HCT116 (cell line): ENCODE measurements around the gene RPRD1B. TPM values are rescaled to one million over a fixed set of nuclear protein-coding genes. Genes with fewer than 3 reads are reported as not detected.

Source experiments
- ATAC-seq: fragments of 200-7000 bp; cut with Tn5 transposase; 2 replicates; pipeline ENCODE4 v1.9.1; 2020; ENCODE audit warnings: mild to moderate bottlenecking, moderate library complexity
- BruUV-seq: library from RNA; stranded (reverse); fragments of 400-500 nt; replicated peaks from 2 replicates; lab custom pipeline; 2021; lab: Mats Ljungman, UMichigan
- CTCF ChIA-PET: fragments of 300-600 bp; sonication (Branson Sonifier 250); formaldehyde crosslinking; loops from one replicate; lab custom pipeline; 2021; ENCODE audit warnings: antibody characterized with exemption; lab: Charles Lee
- POLR2A ChIA-PET: fragments of 300-600, 350-600 bp; sonication (Branson Sonifier 250); formaldehyde crosslinking; loops from one replicate; lab custom pipeline; 2021; ENCODE audit warnings: antibody characterized with exemption; lab: Charles Lee
- RAD21 ChIA-PET, 2 experiments: fragments of 300-600 bp; sonication (Branson Sonifier 250); formaldehyde crosslinking; loops; one replicate each; lab custom pipeline; 2023; ENCODE audit warnings: low total read pairs in 2 of 2; ENCODE audit not compliant: uncharacterized antibody in 2 of 2, unreplicated experiment in 2 of 2, low non-redundant PET in 1 of 2; lab: Charles Lee
- DNase-seq: peaks from one replicate; pipeline ENCODE4 v3.0.0-alpha.2; 2010; ENCODE audit warnings: low read depth, low spot score
- H2AFZ ChIP-seq: fragments of 200-600 bp; shearing (Covaris generic), sonication (generic); 2 replicates; pipeline ENCODE4 v1.6.1; 2017; ENCODE audit warnings: low read depth, mixed run types, mixed read lengths, antibody characterized with exemption, low read length; ENCODE audit not compliant: poor library complexity, severe bottlenecking
- H3K27ac ChIP-seq: 2 replicates; pipeline ENCODE4 v1.5.1; 2012; ENCODE audit warnings: low read depth, low read length
- H3K27me3 ChIP-seq: fragments of 200-600 bp; sonication (generic); 2 replicates; pipeline ENCODE4 v1.6.1; 2016; ENCODE audit warnings: mixed run types, low read length, mixed read lengths; ENCODE audit not compliant: insufficient read depth
- H3K36me3 ChIP-seq, 2 experiments: fragments of 200-500 bp in 1 of 2; fragments of 200-600 bp in 1 of 2; sonication (Bioruptor generic) in 1 of 2; sonication (generic) in 1 of 2; 2 replicates each; pipeline versions ENCODE4 v1.5.1 to v1.6.1; 2014 to 2016; ENCODE audit warnings: low read length in 2 of 2, inconsistent platforms in 1 of 2, mixed read lengths in 1 of 2, mixed run types in 1 of 2; ENCODE audit not compliant: insufficient read depth in 2 of 2, control insufficient read depth in 1 of 2
- H3K4me1 ChIP-seq, 2 experiments: fragments of 200-600 bp in 1 of 2; sonication (generic) in 1 of 2; 2 replicates each; pipeline versions ENCODE4 v1.5.1 to v1.6.1; 2012 to 2017; ENCODE audit warnings: low read length in 2 of 2, inconsistent platforms in 1 of 2, mild to moderate bottlenecking in 1 of 2, mixed read lengths in 1 of 2, mixed run types in 1 of 2, moderate library complexity in 1 of 2; ENCODE audit not compliant: insufficient read depth in 2 of 2, control insufficient read depth in 1 of 2
- H3K4me2 ChIP-seq: fragments of 200-600 bp; sonication (generic); 2 replicates; pipeline ENCODE4 v1.6.1; 2017; ENCODE audit warnings: mixed run types, low read length, mixed read lengths
- H3K4me3 ChIP-seq, 2 experiments: fragments of 200-600 bp in 1 of 2; sonication (generic) in 1 of 2; replicated peaks in 1 of 2; 2 replicates each; pipeline ENCODE4 v1.5.1; 2011 to 2016; ENCODE audit warnings: low read length in 2 of 2, control low read depth in 1 of 2, low read depth in 1 of 2, mild to moderate bottlenecking in 1 of 2, mixed read lengths in 1 of 2, mixed run types in 1 of 2
- H3K79me2 ChIP-seq: fragments of 200-600 bp; sonication (generic); 2 replicates; pipeline ENCODE4 v1.6.1; 2017; ENCODE audit warnings: mild to moderate bottlenecking, mixed run types, low read length, moderate library complexity, mixed read lengths; ENCODE audit not compliant: insufficient read depth
- H3K9ac ChIP-seq: fragments of 200-600 bp; sonication (generic); 2 replicates; pipeline ENCODE4 v1.6.1; 2016; ENCODE audit warnings: low read length, mixed read lengths
- H3K9me2 ChIP-seq: fragments of 200-600 bp; sonication (generic), shearing (Covaris generic); 2 replicates; pipeline ENCODE4 v1.6.1; 2017; ENCODE audit warnings: mixed run types, mild to moderate bottlenecking, moderate library complexity; ENCODE audit not compliant: insufficient read depth
- H3K9me3 ChIP-seq, 2 experiments: fragments of 200-500 bp in 1 of 2; fragments of 200-600 bp in 1 of 2; sonication (Bioruptor generic) in 1 of 2; sonication (generic) in 1 of 2; 2 replicates each; pipeline ENCODE4 v1.6.1; 2014 to 2017; ENCODE audit warnings: low read length in 2 of 2, mixed read lengths in 2 of 2, inconsistent platforms in 1 of 2, low read depth in 1 of 2, mild to moderate bottlenecking in 1 of 2, mixed run types in 1 of 2, moderate library complexity in 1 of 2; ENCODE audit not compliant: control insufficient read depth in 1 of 2, insufficient read depth in 1 of 2
- H4K20me1 ChIP-seq: fragments of 200-600 bp; sonication (generic), shearing (Covaris generic); 2 replicates; pipeline ENCODE4 v1.6.1; 2017; ENCODE audit warnings: mixed run types, mild to moderate bottlenecking, moderate library complexity; ENCODE audit not compliant: insufficient read depth
- CBX3 ChIP-seq: IDR thresholded peaks from 2 replicates; pipeline ENCODE4 v1.6.1; 2012; ENCODE audit warnings: low read depth
- CTCF ChIP-seq, 3 experiments: fragments of 200-600 bp in 1 of 3; sonication (generic) in 1 of 3; IDR thresholded peaks in 2 of 3; conservative IDR thresholded peaks in 1 of 3; 2 replicates each; pipeline ENCODE4 v1.5.1; 2012 to 2017; ENCODE audit warnings: low read depth in 2 of 3, low read length in 2 of 3, antibody characterized with exemption in 1 of 3, borderline replicate concordance in 1 of 3, control low read depth in 1 of 3, mild to moderate bottlenecking in 1 of 3, mixed read lengths in 1 of 3, mixed run types in 1 of 3, moderate library complexity in 1 of 3; ENCODE audit not compliant: insufficient read depth in 1 of 3
- EZH2 ChIP-seq: fragments of 200-600 bp; sonication (generic); IDR thresholded peaks from 2 replicates; pipeline ENCODE4 v1.6.1; 2017; ENCODE audit warnings: antibody characterized with exemption, mixed run types
- FOSL1 ChIP-seq: IDR thresholded peaks from 2 replicates; pipeline ENCODE4 v1.6.1; 2012; ENCODE audit warnings: low read depth
- JUND ChIP-seq: IDR thresholded peaks from 2 replicates; pipeline ENCODE4 v1.6.1; 2012
- MAX ChIP-seq: IDR thresholded peaks from 2 replicates; pipeline ENCODE4 v1.6.1; 2012
- POLR2A ChIP-seq: IDR thresholded peaks from 2 replicates; pipeline ENCODE4 v1.7.0; 2011; ENCODE audit warnings: borderline replicate concordance; ENCODE audit not compliant: insufficient read depth, insufficient read length; ENCODE audit errors: extremely low read depth
- POLR2AphosphoS5 ChIP-seq: IDR thresholded peaks from 2 replicates; pipeline ENCODE4 v1.6.1; 2011; ENCODE audit warnings: mild to moderate bottlenecking, low read depth, low read length, moderate library complexity
- RAD21 ChIP-seq: IDR thresholded peaks from 2 replicates; pipeline ENCODE4 v1.6.1; 2012; ENCODE audit warnings: low read depth, mild to moderate bottlenecking
- TCF7L2 ChIP-seq: IDR thresholded peaks from 2 replicates; pipeline ENCODE4 v1.7.0; 2011; ENCODE audit warnings: borderline replicate concordance, inconsistent platforms; ENCODE audit not compliant: insufficient read depth, insufficient read length; ENCODE audit errors: extremely low read depth
- intact Hi-C: fragments of 100-400 bp; cut with micrococcal nuclease; formaldehyde crosslinking; loops from 2 replicates; pipeline ENCODE4 v1.10.0; 2022
- total RNA-seq: library from RNA; stranded (reverse); gene quantifications from one replicate; pipeline ENCODE4 v1.2.1, GENCODE V29; 2021; ENCODE audit not compliant: unreplicated experiment

Gene RPRD1B
- total RNA-seq, 1 experiment from 2014 or later, result 30.7 TPM

DNA sequence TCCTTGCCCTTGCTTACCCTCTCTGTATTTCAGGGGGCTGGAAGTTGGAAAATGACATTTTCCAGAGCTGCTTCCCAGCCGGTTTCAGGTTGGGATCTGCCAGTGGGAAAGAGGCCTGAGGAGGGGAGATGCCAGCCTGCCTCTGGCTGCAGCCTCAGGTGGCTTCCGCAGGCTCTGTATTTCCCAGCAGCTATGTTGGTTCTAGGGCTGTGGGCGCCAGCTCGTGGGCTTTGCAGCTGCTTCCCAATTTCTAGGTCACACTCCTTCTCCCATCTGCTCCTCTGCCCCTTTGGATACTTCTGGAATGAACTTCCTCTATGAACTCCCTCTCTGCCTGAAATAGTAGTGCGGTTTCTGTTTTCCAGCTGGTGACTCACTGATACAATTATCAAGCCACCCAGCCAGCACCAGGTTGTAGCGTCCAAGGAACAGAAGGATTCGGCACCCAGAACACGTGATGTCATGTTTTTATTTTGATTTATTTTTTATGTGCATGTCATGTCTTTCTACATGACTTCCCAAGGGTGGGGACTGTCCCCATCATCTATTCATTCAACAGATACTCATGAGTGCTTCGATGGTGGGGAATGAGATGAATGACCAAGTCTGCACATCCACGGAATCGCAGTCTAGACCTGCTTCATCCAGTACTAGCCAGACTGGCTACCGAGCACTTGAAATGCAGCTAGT is 93.5 kb downstream of the RPRD1B start (continued):
- no peak for TF ChIP-seq CTCF (IDR thresholded peaks at IDR 0.05 in 2 of 3, conservative IDR thresholded peaks at IDR 0.05 in 1 of 3; ENCODE audit: borderline replicate concordance in 1 of 3, insufficient read depth in 1 of 3, low read depth in 2 of 3, low read length in 2 of 3)
- TF ChIP-seq POLR2A, result no peak
- peak; percentile 36; the same call in 1 of the 2 replicates for TF ChIP-seq FOSL1

DNA sequence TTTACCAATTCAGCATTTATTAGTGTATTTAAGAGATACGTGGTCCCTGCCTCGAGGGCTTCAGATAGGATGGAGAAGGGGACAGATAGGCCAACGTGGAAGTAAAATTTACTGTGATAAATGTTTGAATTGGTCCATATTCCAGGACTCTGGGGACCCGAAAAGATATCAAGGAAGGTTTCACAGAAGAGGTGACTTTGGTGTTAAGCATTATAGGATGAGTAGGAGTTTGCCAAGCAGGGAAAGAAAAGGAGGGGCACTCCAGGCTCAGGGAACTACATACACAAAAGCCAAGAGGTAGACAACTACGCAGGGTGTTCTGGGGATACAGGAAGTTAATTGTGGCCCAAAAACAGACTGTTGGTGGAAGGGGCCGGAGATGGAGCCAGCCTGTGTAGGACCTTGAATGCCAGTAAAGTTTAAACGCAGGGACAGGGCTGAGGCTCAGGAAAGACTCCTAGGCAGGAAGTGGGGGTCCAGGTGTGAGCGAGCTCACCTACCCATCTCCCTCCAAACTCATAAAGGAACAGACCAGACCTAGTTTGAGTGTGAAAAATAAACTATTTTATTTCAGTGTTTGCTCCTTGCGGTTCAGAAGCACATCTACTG is 94.5 kb downstream of the RPRD1B start:
- H3K4me2 ChIP-seq, result no peak overlapping the region
- CTCF ChIA-PET, result no interaction called here
- H3K36me3 ChIP-seq, result no peaks in the 10 kb centered on the region
- RAD21 ChIA-PET, result no interaction called here
- H2AFZ ChIP-seq, result no peak overlapping the region
- no peak overlapping the region for H3K9ac ChIP-seq
- no peaks in the 10 kb centered on the region for H4K20me1 ChIP-seq
- intact Hi-C loops, result no loop called here
- H3K27ac ChIP-seq, result no peak overlapping the region
- ATAC-seq (no peak), DNase-seq (no peak)
- H3K9me3 ChIP-seq, result no peaks in the 10 kb centered on the region
- BruUV-seq, result no TSS peak
- H3K9me2 ChIP-seq, result no peaks in the 10 kb centered on the region
- no peaks in the 10 kb centered on the region for H3K27me3 ChIP-seq
- H3K4me1 ChIP-seq, result peaks cover 27 to 33% of the 10 kb centered on the region in 2 experiments
- TF ChIP-seq EZH2 (no peak), CBX3 (no peak), RAD21 (no peak), POLR2AphosphoS5 (no peak), TCF7L2 (no peak), JUND (no peak), MAX (no peak)
- no peak overlapping the region for H3K4me3 ChIP-seq
- H3K79me2 ChIP-seq, result no peaks in the 10 kb centered on the region
- POLR2A ChIA-PET, result no interaction called here
